ENCODE data around the gene TAOK1. TPM values are rescaled to one million over a fixed set of nuclear protein-coding genes. Genes with fewer than 3 reads are reported as not detected.

Gene TAOK1
- total and polyA plus RNA-seq, 10 of the 15 experiments (the other 5 are each of a cell fraction or from before 2014, with no cell fraction given) = 2.0 to 27.1 (median 11.8) TPM

- RAD21 ChIA-PET (ENCODE audit: unreplicated experiment) = interaction anchor here (1.9 kb wide), 1 partner anchor 187 kb away, joined by 5 read pairs; no protein-coding TSS in a partner anchor
- POLR2A ChIA-PET = interaction anchor here (0.6 kb wide), 1 partner anchor 1755 kb away, joined by 3 read pairs; no protein-coding TSS in a partner anchor
- peaks cover 0 to 2% of the 10 kb centered on the region in 2 experiments; a peak in 1 of 4 replicates for H3K36me3 ChIP-seq (ENCODE audit: control insufficient read depth in 2 of 2, insufficient read depth in 2 of 2, low read length in 1 of 2)
- H3K9ac ChIP-seq (ENCODE audit: control insufficient read depth, insufficient read depth, low read length) = no peak overlapping the region
- peaks cover 44% of the 10 kb centered on the region for H3K4me1 ChIP-seq (ENCODE audit: control insufficient read depth, insufficient read depth, low read length)
- in situ Hi-C loops (cut with MboI) = no loop called here
- DNase-seq (ENCODE audit: low read depth, low spot score) (no peak), FAIRE-seq (peak; percentile 38), ATAC-seq (peak; percentile 20; the same call in 2 of the 3 replicates)
- TF ChIP-seq BCLAF1 (IDR thresholded peaks at IDR 0.05) (no peak), PAX8 (IDR thresholded peaks at IDR 0.05) (no peak), MEF2A (IDR thresholded peaks at IDR 0.05; ENCODE audit: insufficient read depth, low read depth, low read length) (no peak), STAT3 (IDR thresholded peaks at IDR 0.05; ENCODE audit: low read depth, low read length) (no peak), TBL1XR1 (IDR thresholded peaks at IDR 0.05; ENCODE audit: low read depth, low read length) (no peak), MAX (IDR thresholded peaks at IDR 0.05; ENCODE audit: low read depth, low read length) (no peak), ZNF274 (IDR thresholded peaks at IDR 0.05; ENCODE audit: insufficient read depth, insufficient read length) (no peak), SPI1 (IDR thresholded peaks at IDR 0.05; ENCODE audit: borderline replicate concordance, insufficient read depth, low read depth, low read length) (no peak), SRF (IDR thresholded peaks at IDR 0.05; ENCODE audit: low read depth in 2 of 2, low read length in 2 of 2) (no peak), BCL11A (IDR thresholded peaks at IDR 0.05; ENCODE audit: low read depth, low read length) (no peak), JUNB (IDR thresholded peaks at IDR 0.05) (no peak), IKZF2 (IDR thresholded peaks at IDR 0.05) (no peak)
- H4K20me1 ChIP-seq (ENCODE audit: control insufficient read depth, insufficient read depth) = no peaks in the 10 kb centered on the region
- CTCF ChIA-PET = interaction anchor here (1.0 to 2.1 kb wide), 4 partner anchors 9 to 187 kb away, joined by 3 to 11 read pairs (median 6); no protein-coding TSS in a partner anchor
- intact Hi-C loops (cut with micrococcal nuclease; ENCODE audit: unreplicated experiment) = no loop called here
- no peak overlapping the region for H3K4me3 ChIP-seq
- no peak overlapping the region for H2AFZ ChIP-seq (ENCODE audit: control insufficient read depth, low read depth, low read length)
- H3K4me2 ChIP-seq (ENCODE audit: control insufficient read depth, insufficient read depth) = no peak overlapping the region
- no peak overlapping the region for H3K27ac ChIP-seq (ENCODE audit: control insufficient read depth, insufficient read depth)
- no peaks in the 10 kb centered on the region for H3K9me3 ChIP-seq (replicated peaks; ENCODE audit: control insufficient read depth, insufficient read depth, low read length)
- H3K79me2 ChIP-seq (ENCODE audit: control insufficient read depth, insufficient read depth, low read length) = no peaks in the 10 kb centered on the region
- SMC1A ChIA-PET (ENCODE audit: uncharacterized antibody, unreplicated experiment) = interaction anchor here (1.1 kb wide), 1 partner anchor 330 kb away, joined by 3 read pairs; no protein-coding TSS in a partner anchor
- 100% methylated on average over 1 of the region's 1 CpG for WGBS (ENCODE audit: insufficient coverage, insufficient replicate concordance, low lambda C conversion rate, missing lambda C conversion rate)
- no TSS peak for BruUV-seq (replicated peaks)
- H3K27me3 ChIP-seq (replicated peaks in 1 of 2; ENCODE audit: control insufficient read depth in 2 of 2, insufficient read depth in 2 of 2, low read length in 1 of 2) = no peaks in the 10 kb centered on the region
These were observed 167.0 kb downstream of the TAOK1 start for GRCh38 chr17:29557085-29557738.

All from GM12878 (cell line).